ENCODE data around the gene CACNA1A.
"Not testable (repeated sequence)": the region's sequence is repeated elsewhere in the genome, so short reads cannot be mapped to it uniquely, and the experiment has no call there.

Gene CACNA1A

DNA sequence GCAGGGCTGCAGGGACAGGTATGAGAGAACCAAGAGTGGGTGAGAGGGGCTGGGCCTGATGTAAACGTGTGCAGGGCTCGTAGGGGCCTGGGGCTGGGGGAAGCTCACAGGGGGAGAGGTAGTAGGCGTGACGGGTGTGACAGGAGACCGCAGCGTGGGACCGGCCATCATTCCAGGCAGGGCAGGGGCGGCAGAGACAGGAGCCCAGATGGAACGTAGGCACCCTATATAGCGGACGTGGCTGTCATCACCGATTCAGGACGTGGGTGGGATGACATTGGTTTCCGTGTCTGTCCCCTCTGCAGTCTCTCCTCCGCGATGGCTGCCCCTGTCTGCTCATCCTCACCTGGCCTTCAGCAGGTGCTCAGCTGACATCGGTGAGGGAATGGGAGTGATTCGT is 307.6 kb downstream of the CACNA1A start:
- no peak for DNase-seq (ENCODE audit: low read depth)

DNA sequence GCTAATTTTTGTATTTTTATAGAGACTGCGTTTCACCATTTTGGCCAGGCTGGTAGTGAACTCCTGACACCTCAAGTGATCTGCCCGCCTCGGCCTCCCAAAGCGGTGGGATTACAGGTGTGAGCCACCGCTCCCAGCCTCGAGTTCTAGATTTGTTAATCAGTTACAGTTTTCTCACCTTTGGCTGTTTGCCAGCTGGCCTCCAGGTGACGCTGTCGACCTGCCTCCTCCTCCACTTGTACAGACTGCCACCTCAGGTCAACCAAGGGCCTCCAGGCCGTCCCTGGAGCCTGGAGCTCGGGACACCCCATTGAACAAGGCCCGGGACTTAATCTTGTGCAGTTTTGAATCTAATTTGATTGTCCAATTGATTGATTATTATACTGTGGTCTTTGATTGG is 310.6 kb downstream of the CACNA1A start:
- no peak for DNase-seq (ENCODE audit: low read depth)

DNA sequence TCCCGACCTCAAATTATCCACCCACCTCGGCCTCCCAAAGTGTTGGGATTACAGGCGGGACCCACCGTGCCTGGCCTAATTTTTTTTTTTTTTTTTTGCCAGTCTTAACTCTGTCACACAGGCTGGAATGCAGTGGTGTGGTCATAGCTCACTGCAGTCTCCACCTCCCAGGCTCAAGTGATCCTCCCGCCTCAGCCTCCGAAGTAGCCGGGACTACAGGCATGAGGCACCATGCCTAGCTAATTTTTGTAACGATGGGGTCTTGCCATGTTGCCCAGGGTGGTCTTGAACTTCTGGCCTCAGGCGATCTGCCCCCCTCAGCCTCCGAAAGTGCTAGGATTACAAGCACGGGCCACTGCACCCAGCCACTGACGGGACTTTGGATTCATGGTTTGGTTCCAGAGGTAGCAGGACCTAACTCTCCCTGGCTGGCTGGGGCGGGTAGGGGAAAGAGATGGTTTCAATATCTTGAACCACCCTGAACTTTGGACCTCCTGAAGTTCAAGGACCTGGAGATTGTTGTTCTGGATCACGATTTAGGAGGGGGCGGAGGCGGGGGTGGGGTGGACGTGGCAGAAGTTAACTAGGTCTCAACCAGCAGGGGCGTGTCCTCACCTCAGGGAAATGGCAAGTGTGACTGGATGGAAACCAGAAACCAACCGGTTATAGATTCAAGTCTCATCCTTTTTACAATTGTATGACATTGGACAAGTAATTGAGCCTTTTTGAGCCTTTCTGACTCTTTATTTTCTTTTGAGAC is 315.3 kb downstream of the CACNA1A start:
- no peak for DNase-seq (ENCODE audit: low read depth)

DNA sequence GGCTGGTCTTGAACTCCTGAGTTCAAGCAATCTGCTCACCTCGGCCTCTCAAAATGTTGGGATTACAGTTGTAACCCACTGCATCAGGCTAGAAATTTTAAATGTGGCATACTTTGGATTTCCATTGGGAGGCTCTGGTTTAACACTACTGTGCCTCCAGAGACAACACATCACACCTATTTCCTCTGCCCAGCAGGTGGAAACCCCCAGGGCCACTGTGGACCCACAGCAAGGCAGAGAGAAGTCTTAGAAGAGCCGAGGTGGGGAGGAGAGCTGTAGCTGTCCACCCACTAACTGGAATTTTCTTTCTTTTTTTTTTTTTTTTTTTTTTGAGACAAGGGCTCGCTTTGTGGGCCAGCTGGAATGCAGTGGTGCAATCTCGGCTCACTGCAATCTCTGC is 316.7 kb downstream of the CACNA1A start:
- no peak for DNase-seq (ENCODE audit: low read depth)

DNA sequence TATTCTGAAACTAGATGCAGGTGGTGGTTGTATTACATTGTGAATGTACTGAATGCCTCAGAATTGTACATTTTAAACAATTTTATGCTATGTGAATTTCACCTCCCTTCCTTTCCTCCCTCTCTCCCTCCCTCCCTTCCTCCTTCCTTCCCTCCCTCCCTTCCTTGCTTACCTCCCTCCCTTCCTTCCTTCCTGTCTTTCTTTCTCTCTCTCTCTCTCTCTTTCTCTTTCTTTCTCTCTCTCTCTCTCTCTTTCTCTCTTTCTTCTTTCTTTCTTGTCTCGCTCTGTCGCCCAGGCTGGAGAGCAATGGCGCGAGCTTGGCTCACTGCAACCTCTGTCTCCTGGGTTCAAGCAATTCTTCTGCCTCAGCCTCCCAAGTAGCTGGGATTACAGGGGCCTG is 318.9 kb downstream of the CACNA1A start:
- DNase-seq (ENCODE audit: low read depth): no peak

DNA sequence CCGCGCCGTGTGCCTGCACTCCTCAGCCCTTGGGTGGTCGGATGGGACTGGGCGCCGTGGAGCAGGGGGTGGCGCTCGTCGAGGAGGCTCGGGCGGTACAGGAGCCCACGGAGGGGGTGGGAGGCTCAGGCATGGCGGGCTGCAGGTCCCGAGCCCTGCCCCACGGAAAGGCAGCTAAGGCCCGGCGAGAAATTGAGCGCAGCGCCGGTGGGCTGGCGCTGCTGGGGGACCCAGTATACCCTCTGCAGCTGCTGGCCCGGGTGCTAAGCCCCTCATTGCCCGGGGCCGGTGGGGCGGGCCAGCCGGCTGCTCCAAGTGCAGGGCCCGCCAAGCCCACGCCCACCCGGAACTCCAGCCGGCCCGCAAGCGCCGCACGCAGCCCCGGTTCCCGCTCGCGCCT is 319.6 kb downstream of the CACNA1A start:
- DNase-seq (ENCODE audit: low read depth): not testable (repeated sequence)

DNA sequence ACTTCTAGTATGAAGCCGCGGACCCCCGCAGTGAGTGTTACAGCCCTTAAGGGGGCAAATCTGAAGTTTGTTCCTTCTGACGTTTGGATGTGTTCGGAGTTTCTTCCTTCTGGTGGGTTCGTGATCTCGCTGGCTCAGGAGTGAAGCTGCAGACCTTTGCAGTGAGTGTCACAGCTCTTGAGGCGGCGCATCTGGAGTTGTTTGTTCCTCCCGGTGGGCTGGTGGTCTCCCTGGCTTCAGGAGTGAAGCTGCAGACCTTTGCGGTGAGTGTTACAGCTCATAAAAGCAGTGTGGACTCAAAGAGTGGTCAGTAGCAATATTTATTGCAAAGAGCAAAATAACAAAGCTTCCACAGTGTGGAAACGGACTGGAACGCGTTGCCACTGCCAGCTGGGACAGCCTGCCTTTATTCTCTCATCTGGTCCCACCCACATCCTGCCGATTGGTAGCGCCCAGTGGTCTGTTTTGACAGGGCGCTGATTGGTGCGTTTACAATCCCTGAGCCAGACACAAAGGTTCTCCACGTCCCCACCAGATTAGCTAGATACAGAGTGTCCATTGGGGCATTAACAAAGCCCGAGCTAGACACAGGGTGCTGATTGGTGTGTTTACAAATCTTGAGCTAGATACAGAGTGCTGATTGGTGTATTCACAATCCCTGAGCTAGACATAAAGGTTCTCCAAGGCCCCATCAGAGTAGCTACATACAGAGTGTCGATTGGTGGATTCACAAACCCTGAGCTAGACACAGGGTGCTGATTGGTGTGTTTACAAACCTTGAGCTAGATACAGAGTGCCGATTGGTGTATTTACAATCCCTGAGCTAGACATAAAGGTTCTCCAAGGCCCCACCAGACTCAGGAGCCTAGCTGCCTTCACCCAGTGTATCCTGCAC is 320.3 kb downstream of the CACNA1A start:
- DNase-seq (ENCODE audit: low read depth): not testable (repeated sequence)

DNA sequence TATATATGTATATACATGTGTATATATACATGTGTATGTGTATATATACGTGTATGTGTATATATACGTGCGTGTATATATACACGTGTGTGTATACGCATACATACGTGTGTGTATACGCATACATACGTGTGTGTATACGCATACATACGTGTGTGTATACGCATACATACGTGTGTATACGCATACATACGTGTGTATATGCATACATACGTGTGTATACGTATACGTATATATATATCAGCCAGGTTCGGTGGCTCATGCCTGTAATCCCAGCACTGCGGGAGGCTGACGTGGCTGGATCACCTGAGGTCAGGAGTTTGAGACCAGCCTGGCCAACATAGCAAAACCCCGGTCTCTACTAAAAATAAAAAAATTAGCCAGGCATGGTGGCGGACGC is 321.4 kb downstream of the CACNA1A start:
- DNase-seq (ENCODE audit: low read depth): not testable (repeated sequence)

DNA sequence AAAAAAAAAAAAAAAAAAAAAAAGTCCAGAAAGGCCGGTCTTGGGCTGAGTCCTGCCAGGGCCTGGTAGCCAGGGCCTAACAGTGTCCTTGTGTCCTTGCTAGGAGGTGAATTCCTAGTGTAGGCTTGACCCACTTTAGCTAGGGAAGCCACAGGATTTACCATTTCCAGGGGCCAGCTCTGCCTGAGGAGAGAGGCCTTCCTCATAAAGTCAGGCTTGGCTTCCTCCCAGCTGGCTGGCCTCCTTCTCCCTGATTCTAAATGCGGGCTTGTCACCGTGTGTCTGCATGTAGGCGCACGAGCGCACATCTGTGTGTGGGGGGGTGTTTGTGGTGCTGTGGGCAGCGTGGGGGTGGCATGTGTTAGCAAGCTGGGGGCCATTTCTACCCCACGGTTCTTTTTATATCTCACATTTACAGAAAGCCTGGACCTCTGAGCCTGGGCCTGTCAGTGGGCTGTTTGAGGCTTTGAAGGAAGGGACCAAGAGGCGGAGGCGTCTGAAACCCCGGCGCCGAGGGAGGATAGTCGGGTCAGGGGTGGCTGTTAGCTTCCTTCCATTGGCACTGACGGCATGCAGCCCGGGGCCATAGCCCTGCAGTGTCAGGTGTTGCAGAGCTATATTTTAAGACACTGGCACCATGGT is 324.4 kb downstream of the CACNA1A start:
- peak; percentile 14 for DNase-seq (ENCODE audit: low read depth)

DNA sequence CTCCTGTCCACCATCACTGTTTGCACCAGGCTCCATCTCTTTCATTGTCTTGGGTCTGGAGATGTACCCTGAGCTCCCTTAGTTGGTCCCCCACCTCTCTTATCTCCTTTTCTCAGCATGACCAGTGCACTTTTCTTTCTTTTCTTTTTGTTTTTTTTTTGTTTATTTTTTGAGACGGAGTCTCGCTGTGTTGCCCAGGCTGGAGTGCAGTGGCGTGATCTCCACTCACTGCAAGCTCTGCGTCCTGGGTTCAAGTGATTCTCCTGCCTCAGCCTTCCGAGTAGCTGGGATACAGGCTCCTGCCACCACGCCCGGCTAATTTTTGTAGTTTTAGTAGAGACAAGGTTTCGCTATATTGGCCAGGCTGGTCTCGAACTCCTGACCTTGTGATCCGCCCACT is 328.0 kb downstream of the CACNA1A start:
- DNase-seq (ENCODE audit: low read depth): not testable (repeated sequence)

DNA sequence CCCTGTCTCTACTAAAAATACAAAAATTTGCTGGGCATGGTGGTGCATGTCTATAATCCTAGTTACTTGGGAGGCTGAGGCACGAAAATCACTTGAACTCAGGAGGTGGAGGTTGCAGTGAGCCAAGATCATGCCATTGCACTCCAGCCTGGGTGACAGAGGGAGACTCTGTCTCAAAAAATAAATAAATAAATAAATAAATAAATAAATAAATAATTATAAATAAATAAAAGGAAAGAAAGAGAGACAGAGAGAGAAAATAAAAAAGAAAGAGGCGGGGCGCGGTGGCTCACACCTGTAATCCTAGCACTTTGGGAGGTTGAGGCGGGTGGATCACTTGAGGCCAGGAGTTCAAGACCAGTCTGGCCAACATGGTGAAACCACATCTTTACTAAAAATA is 328.7 kb downstream of the CACNA1A start:
- DNase-seq (ENCODE audit: low read depth): not testable (repeated sequence)

DNA sequence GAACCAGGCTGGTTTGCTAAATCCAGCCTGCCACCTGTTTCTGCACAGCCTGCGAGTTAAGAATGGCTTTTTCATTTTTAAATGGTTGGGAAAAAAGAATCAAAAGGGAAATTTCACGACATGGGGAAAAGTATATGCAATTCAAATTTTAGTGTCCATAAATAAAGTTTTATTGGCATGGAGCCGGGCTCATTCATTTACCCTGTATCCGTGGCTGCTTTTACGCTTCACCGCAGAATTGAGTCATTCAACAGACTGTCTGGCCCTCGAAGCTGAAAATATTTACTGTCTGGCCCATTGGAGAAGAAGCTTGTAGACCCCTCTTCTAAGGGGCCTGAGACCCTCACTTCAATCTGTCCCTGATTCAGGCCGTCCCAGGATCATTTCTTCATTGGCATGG is 329.9 kb downstream of the CACNA1A start:
- no peak for DNase-seq (ENCODE audit: low read depth)

DNA sequence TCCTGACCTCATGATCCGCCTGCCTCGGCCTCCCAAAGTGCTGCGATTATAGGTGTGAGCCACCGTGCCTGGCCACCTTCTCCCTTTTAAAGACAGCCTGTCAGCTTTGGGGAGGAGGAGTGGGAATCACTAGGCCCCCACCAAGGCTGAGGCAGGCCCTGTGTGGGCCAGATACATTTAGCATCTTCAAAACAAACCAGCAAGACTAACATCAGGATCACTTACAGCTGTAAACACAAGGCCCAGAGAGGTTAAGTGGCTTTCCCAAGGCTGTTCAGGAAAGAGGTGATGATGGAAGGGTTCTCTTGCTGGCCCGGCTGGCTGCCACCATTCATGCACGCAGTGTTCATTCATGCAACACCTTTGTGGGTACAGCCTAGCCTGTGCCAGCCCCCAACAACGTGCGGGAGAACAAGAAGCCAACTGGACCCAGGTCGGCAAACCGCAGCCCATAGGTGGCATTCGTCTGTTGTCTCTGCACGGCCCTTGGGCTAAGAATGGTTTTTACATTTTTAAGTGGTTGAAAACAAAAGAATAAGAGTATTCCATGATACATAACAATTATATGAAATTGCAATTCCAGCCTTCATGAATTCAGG is 333.0 kb downstream of the CACNA1A start:
- DNase-seq (ENCODE audit: low read depth): no peak

DNA sequence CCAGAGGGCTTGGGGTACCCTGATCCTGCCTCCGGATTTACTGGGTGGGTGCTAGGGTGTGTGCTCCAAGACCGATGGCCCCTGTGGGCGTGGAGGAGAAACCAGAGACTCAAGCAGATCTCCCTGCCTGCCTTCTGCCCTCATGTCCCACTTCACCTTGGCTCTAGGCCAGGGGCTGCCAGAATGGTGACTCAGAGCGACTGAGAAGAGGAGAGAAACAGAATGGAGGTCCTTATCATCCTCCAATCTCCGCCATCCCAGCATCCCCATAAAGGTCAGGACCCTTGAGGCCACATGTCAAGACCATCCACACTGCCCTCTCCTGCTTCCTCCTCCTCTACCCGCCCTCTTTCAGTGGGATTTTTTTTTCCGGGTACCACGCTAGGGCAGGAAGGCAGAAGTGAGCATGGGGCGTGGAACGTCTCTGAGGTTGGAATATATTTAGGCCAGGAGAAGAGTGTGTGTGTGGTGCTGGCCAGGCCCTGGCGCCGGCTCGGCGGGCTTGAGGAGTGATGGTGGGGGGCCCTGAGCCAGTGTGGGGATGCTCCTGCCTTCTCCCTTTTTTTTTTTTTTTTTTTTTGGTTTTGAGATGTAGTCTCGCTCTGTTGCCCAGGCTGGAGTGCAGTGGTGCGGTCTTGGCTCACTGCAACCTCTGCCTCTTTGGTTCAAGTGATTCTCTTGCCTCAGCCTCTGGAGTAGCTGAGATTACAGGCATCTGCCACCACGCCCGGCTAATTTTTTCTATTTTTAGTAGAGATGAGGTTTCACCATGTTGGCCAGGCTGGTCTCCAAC is 333.7 kb downstream of the CACNA1A start:
- DNase-seq (ENCODE audit: low read depth): peak; percentile 72

DNA sequence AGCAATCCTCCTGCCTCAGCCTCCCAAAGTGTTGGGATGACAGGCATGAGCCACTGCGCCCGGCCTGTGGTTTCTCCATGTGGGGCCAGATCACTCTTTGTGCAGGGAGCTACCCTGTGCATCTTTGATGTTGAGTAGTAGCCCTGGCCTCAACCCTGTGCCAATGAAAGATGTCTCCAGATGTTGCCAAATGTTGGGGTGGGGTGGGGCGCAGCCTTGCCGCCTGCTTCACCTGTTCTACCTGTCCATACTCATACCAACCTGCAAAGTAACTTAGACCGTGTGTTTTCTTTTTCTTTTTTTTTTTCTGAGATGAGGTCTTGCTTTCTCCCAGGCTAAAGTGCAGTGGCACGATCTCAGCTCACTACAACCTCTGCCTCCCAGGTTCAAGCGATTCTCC is 335.1 kb downstream of the CACNA1A start:
- no peak for DNase-seq (ENCODE audit: low read depth)

DNA sequence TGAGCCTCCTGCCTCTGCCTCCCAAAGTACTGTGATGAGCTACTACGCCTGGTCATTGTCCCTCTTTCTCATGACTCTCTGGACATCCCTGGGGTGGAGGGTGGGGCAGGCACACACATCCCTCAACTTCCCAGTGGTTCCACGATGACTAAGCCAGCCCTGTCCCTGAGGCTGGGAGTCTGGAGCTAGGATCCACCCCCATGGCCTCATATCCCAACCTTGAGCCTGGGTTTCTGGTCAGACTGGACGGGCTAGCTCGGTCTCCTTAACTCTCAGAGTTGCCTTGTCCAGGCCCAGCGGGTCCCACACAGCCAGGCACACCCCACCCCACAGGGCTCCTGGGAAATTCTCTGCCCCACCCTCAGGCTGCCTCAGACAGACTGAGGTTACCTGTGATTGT is 336.5 kb downstream of the CACNA1A start:
- no peak for DNase-seq (ENCODE audit: low read depth)

DNA sequence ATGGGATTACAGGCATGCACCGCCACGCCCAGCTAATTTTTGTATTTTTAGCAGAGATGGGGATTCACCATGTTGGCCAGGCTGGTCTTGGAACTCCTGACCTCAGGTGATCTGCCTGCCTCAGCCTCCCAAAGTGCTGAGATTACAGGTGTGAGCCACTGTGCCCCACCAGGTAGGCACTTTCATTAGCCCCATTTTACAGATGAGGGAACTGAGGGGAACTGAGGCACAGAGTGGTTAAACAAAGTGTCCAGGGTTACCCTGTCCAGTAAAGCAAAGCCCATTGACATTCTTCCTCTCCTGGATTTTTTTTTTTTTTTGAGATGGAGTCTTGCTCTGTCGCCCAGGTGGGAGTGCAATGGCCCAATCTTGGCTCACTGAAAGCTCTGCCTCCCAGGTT is 340.1 kb downstream of the CACNA1A start:
- DNase-seq (ENCODE audit: low read depth): not testable (repeated sequence)

DNA sequence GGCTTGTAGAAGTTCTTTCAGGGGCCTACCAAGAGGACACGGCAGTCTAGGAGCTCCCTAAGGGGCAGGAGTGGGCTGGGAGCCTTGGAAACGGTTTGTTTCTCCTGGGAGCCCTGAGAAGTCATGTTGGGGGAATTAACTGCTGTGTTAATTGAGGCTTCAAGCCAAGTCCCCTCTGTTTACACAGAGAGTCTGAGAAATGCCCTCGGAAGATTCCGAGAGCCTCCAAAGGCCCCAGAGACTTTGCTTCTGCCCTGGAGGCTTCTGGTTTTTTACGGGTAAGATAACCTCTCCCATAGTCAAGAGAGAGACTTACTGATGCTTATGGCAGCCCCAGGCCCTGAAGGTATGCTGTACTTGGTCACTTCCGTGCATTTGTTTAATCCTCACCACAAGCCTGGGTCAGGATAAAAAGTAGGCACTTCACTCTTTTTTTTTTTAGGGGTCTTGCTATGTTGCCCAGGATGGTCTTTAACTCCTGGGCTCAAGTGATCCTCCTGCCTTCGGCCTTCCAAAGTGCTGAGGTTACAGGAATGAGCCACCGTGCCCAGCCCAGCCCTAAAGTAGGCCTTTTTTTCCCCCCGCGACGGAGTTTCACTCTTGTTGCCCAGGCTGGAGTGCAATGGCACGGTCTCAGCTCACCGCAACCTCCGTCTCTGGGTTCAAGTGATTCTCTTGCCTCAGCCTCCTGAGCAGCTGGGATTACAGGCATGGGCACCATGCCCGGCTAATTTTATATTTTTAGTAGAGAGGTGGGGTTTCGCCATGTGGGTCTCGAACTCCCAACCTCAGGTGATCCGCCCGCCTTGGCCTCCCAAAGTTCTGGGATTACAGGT is 340.9 kb downstream of the CACNA1A start:
- DNase-seq (ENCODE audit: low read depth): no peak

DNA sequence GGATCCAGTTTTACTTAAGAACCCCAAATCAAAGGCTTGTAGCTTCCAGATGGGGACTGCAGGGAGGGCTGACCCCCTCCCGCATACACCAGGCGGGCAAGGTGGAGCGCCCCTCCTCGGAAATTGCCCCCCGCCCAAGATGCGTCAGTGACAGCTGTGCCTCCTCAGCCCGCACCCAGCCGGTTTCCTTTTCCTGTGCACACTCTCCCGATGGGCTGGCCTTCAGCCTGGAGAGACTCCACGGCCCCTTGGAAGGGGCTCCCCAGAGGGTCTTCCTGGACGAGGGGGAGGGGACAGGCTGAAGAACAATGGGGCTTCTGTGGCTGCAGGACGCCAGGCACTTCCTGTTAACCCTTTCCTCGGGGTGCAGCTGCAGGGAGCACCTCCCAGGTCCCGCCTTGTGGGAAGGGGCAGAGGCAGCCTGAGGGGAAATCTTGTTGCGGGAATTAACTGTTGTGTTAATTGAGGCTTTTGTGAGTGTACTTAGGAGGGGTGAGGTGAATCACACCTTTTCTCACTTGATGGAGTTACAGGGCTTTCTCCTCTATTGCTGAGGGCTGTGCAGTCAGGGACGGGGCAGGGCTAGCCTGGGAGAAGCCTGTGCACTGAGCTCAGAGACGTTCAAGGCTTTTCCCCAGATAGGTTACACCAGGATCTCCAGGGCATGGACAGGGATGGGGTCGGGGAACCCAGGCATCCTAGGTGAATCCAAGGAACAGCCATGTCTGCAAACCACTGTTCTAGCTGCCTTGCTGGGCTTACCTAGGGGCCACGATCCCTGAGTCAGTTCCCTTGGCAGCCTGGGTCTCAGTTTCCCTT is 341.7 kb downstream of the CACNA1A start:
- DNase-seq (ENCODE audit: low read depth): no peak
